CD14-positive monocyte (primary cell): ENCODE measurements around the gene SEC24C. TPM values are rescaled to one million over a fixed set of nuclear protein-coding genes. Genes with fewer than 3 reads are reported as not detected.
A peak's percentile ranks its signal among the peaks of the same experiment; 100 is the strongest.

ENCODE experiments used
- DNase-seq, 3 donors: peaks; one replicate each; pipeline ENCODE4 v3.0.0-alpha.2; 2011 to 2022
- H2AFZ ChIP-seq: 2 replicates; pipeline ENCODE4 v1.6.0; 2012; ENCODE audit warnings: mild to moderate bottlenecking, low read depth, low read length, inconsistent platforms; ENCODE audit not compliant: insufficient read depth, poor library complexity, severe bottlenecking
- H3K27ac ChIP-seq, 2 donors: 1 replicate in 1 of 2; 2 replicates in 1 of 2; pipeline ENCODE4 v1.5.1; 2012 to 2013; ENCODE audit warnings: low read length in 2 of 2, control low read depth in 1 of 2, inconsistent platforms in 1 of 2, low read depth in 1 of 2, mild to moderate bottlenecking in 1 of 2
- H3K27me3 ChIP-seq, 2 donors: one replicate each; pipeline versions ENCODE4 v1.6.0 to v1.6.1; 2011 to 2013; ENCODE audit warnings: low read length in 2 of 2; ENCODE audit not compliant: control insufficient read depth in 2 of 2, insufficient read depth in 2 of 2
- H3K36me3 ChIP-seq, 2 donors: replicated peaks in 1 of 2; 1 replicate in 1 of 2; 2 replicates in 1 of 2; pipeline versions ENCODE4 v1.5.1 to v1.6.1; 2012 to 2013; ENCODE audit warnings: low read length in 2 of 2, control low read depth in 1 of 2, inconsistent platforms in 1 of 2, mild to moderate bottlenecking in 1 of 2; ENCODE audit not compliant: insufficient read depth in 2 of 2, control insufficient read depth in 1 of 2
- H3K4me1 ChIP-seq, 2 donors: 1 replicate in 1 of 2; 2 replicates in 1 of 2; pipeline versions ENCODE4 v1.5.1 to v1.6.1; 2012 to 2013; ENCODE audit warnings: low read length in 2 of 2, control low read depth in 1 of 2, inconsistent platforms in 1 of 2, mild to moderate bottlenecking in 1 of 2, moderate library complexity in 1 of 2; ENCODE audit not compliant: insufficient read depth in 2 of 2, control insufficient read depth in 1 of 2
- H3K4me2 ChIP-seq: replicated peaks from 2 replicates; pipeline ENCODE3; 2012; ENCODE audit warnings: low read length, moderate library complexity, mild to moderate bottlenecking; ENCODE audit not compliant: poor library complexity, severe bottlenecking; ENCODE audit errors: extremely low read depth
- H3K4me3 ChIP-seq, 3 experiments: fragments of 200-600 bp in 1 of 3; sonication (generic) in 1 of 3; replicated peaks in 1 of 3; 1 replicate in 2 of 3; 2 replicates in 1 of 3; pipeline ENCODE4 v1.5.1; 2011 to 2013; ENCODE audit warnings: low read length in 3 of 3, mild to moderate bottlenecking in 3 of 3, control low read depth in 2 of 3, low read depth in 2 of 3, inconsistent platforms in 1 of 3, moderate library complexity in 1 of 3
- H3K79me2 ChIP-seq: 2 replicates; pipeline ENCODE4 v1.6.0; 2012; ENCODE audit warnings: mild to moderate bottlenecking, control low read depth, inconsistent platforms, low read length, moderate library complexity; ENCODE audit not compliant: insufficient read depth
- H3K9ac ChIP-seq: 2 replicates; pipeline ENCODE4 v1.6.0; 2017; ENCODE audit warnings: low read length, mild to moderate bottlenecking; ENCODE audit not compliant: insufficient read depth, poor library complexity, severe bottlenecking
- H3K9me3 ChIP-seq, 2 donors: replicated peaks in 1 of 2; 1 replicate in 1 of 2; 2 replicates in 1 of 2; pipeline versions ENCODE4 v1.5.1 to v1.6.1; 2012 to 2013; ENCODE audit warnings: low read length in 2 of 2, control low read depth in 1 of 2; ENCODE audit not compliant: control insufficient read depth in 1 of 2, insufficient read depth in 1 of 2
- H4K20me1 ChIP-seq: 2 replicates; pipeline ENCODE4 v1.6.0; 2012; ENCODE audit warnings: mild to moderate bottlenecking, low read length, control low read depth, moderate library complexity; ENCODE audit not compliant: insufficient read depth
- H3K27ac Mint-ChIP-seq, 7 donors: one replicate each; pipeline ENCODE4 v1.8.0; 2020; ENCODE audit warnings: mild to moderate bottlenecking in 7 of 7, mixed read lengths in 7 of 7, moderate library complexity in 6 of 7, inconsistent platforms in 2 of 7
- H3K27me3 Mint-ChIP-seq, 3 donors: one replicate each; pipeline ENCODE4 v1.8.0; 2021 to 2022; ENCODE audit warnings: low read depth in 3 of 3, mild to moderate bottlenecking in 3 of 3, mixed read lengths in 3 of 3, moderate library complexity in 3 of 3, inconsistent platforms in 1 of 3
- H3K36me3 Mint-ChIP-seq, 2 donors: one replicate each; pipeline ENCODE4 v1.8.0; 2020; ENCODE audit warnings: mixed read lengths in 2 of 2, inconsistent platforms in 1 of 2, mild to moderate bottlenecking in 1 of 2
- H3K4me1 Mint-ChIP-seq: one replicate; pipeline ENCODE4 v1.8.0; 2020; ENCODE audit warnings: mild to moderate bottlenecking, mixed read lengths
- H3K4me3 Mint-ChIP-seq, 2 donors: one replicate each; pipeline ENCODE4 v1.8.0; 2020; ENCODE audit warnings: mild to moderate bottlenecking in 2 of 2, mixed read lengths in 2 of 2, moderate library complexity in 1 of 2
- H3K9me3 Mint-ChIP-seq, 7 donors: one replicate each; pipeline ENCODE4 v1.8.0; 2020 to 2022; ENCODE audit warnings: mixed read lengths in 7 of 7, mild to moderate bottlenecking in 6 of 7, moderate library complexity in 6 of 7, inconsistent platforms in 2 of 7
- WGBS: methylation state at CpG from one replicate; pipeline ENCODE4 v1.1.5; 2013; ENCODE audit warnings: missing lambda C conversion rate; ENCODE audit not compliant: insufficient coverage; 5-methylcytosine and 5-hydroxymethylcytosine counted together
- intact Hi-C, 2 donors: fragments of 100-400 bp; cut with micrococcal nuclease; formaldehyde crosslinking; loops; one replicate each; pipeline versions ENCODE4 v1.15.0 to v1.15.1; 2023
- polyA plus RNA-seq, 3 donors: library from polyadenylated mRNA; depleted of rRNA in 1 of 3; unstranded in 2 of 3; stranded (reverse) in 1 of 3; fragments of 300-500 nt in 2 of 3; fragments of >200 nt in 1 of 3; fragmentation: Illumina TruSeq in 2 of 3; gene quantifications; 1 replicate in 2 of 3; 2 replicates in 1 of 3; pipeline ENCODE4 v1.2.3, GENCODE V29; 2012 to 2021
- TF ChIP-seq, protein P1 (sequence below): fragments of 200-600 bp; IDR thresholded peaks from one replicate; pipeline ENCODE4 v1.8.0; 2022; ENCODE audit warnings: antibody characterized with exemption, mild to moderate bottlenecking

The SEC24C gene
- polyA plus RNA-seq, 3 donors, result 25.7 to 65.8 (median 44.8) TPM

DNA sequence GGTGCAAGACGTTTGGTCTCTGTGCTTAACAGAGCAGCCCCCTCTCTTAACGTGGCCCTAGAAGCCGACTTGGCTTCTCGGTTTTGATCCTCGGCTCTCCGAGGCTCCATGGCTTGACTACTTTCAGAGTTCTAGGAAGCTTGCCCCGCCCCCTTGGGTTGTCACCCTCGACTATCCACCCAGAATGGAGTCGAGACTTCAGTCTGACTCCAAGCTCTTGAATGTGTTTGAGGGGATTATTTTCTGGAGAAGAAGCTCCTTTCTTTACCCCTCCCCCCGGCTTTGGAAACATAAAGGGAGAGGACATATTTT lies 448 bp downstream of the SEC24C start:
- TF ChIP-seq, protein P1, sequence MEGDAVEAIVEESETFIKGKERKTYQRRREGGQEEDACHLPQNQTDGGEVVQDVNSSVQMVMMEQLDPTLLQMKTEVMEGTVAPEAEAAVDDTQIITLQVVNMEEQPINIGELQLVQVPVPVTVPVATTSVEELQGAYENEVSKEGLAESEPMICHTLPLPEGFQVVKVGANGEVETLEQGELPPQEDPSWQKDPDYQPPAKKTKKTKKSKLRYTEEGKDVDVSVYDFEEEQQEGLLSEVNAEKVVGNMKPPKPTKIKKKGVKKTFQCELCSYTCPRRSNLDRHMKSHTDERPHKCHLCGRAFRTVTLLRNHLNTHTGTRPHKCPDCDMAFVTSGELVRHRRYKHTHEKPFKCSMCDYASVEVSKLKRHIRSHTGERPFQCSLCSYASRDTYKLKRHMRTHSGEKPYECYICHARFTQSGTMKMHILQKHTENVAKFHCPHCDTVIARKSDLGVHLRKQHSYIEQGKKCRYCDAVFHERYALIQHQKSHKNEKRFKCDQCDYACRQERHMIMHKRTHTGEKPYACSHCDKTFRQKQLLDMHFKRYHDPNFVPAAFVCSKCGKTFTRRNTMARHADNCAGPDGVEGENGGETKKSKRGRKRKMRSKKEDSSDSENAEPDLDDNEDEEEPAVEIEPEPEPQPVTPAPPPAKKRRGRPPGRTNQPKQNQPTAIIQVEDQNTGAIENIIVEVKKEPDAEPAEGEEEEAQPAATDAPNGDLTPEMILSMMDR, result no peak
- H3K27me3 ChIP-seq, result no peaks in the 10 kb centered on the region
- H3K4me3 Mint-ChIP-seq, result peak overlapping the region; percentile 99
- H3K9ac ChIP-seq, result peak overlapping the region; percentile 90
- peak overlapping the region; percentile 72 to 94 (median 93) for H3K4me3 ChIP-seq
- H3K4me1 ChIP-seq, result peaks cover 21 to 27% of the 10 kb centered on the region in 2 donors
- no peaks in the 10 kb centered on the region for H3K27me3 Mint-ChIP-seq
- peak overlapping the region; percentile 75 for H3K4me2 ChIP-seq
- peaks cover 20% of the 10 kb centered on the region for H4K20me1 ChIP-seq
- H2AFZ ChIP-seq, result peak overlapping the region; percentile 95
- peak; percentile 37 to 52 (median 48) for DNase-seq
- intact Hi-C loops, result loop anchor here (5.0 kb wide), 2 partner anchors 38 to 43 kb away; partner anchors contain the start of genes CHCHD1 (in 1 of the 2) and ZSWIM8 (in 1 of the 2)
- peak overlapping the region; percentile 91 to 95 for H3K27ac ChIP-seq
- H3K27ac Mint-ChIP-seq, result peak overlapping the region; percentile 99 to 100 (median 100)
- H3K36me3 ChIP-seq, result peaks cover 14 to 33% of the 10 kb centered on the region in 2 donors
- no peaks in the 10 kb centered on the region for H3K9me3 ChIP-seq
- H3K79me2 ChIP-seq, result peaks cover 69% of the 10 kb centered on the region
- H3K9me3 Mint-ChIP-seq, result peaks cover 0 to 2% (median 0%) of the 10 kb centered on the region in 7 donors
- 0% methylated on average over 3 of the region's 10 CpGs for WGBS
- H3K36me3 Mint-ChIP-seq, result peaks cover 17 to 49% of the 10 kb centered on the region in 2 donors
- peaks cover 31% of the 10 kb centered on the region for H3K4me1 Mint-ChIP-seq

DNA sequence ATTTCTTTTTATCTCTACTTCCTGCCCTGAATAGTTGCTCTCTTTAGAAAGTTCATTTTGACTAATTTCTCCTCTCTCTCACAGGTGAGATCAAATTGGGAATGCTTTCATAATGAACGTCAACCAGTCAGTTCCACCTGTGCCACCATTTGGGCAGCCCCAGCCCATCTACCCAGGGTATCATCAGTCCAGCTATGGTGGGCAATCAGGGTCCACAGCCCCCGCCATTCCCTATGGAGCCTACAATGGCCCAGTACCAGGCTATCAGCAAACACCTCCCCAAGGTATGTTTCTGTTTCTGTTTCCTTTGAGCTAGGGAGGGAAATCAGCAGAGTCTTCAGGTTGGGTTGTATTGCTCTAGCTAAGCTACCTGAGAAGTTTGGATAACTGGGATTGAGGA lies 2.5 kb downstream of the SEC24C start:
- Histone ChIP-seq H3K4me1 (peaks cover 21 to 27% of the 10 kb centered on the region in 2 donors), H4K20me1 (peaks cover 40% of the 10 kb centered on the region), H3K79me2 (peaks cover 85% of the 10 kb centered on the region), H3K4me2 (no peak overlapping the region), H3K27me3 (no peaks in the 10 kb centered on the region), H3K27ac (peak overlapping the region in 1 of 2 donors; percentile 22), H2AFZ (no peak overlapping the region), H3K36me3 (peaks cover 35 to 54% of the 10 kb centered on the region in 2 donors), H3K9me3 (no peaks in the 10 kb centered on the region), H3K9ac (no peak overlapping the region), H3K4me3 (no peak overlapping the region)
- peak overlapping the region in 4 of 7 donors; percentile 1 to 61 (median 54) for H3K27ac Mint-ChIP-seq
- H3K4me1 Mint-ChIP-seq, result peaks cover 31% of the 10 kb centered on the region
- H3K4me3 Mint-ChIP-seq, result no peak overlapping the region
- no peaks in the 10 kb centered on the region for H3K27me3 Mint-ChIP-seq
- TF ChIP-seq, protein P1, result no peak
- DNase-seq, result no peak
- WGBS, result 100% methylated on average over 1 of the region's 2 CpGs
- peaks cover 32 to 60% of the 10 kb centered on the region in 2 donors for H3K36me3 Mint-ChIP-seq
- H3K9me3 Mint-ChIP-seq, result peaks cover 0 to 2% (median 0%) of the 10 kb centered on the region in 7 donors
- intact Hi-C loops, result no loop called here
